ENCODE measurements around the gene RNGTT. TPM values are rescaled to one million over a fixed set of nuclear protein-coding genes. Genes with fewer than 3 reads are reported as not detected.
"Not testable (repeated sequence)": the region's sequence is repeated elsewhere in the genome, so short reads cannot be mapped to it uniquely, and the experiment has no call there.

The RNGTT gene
- total RNA-seq, 1 donor from 2014 or later = 28.4 TPM

DNA sequence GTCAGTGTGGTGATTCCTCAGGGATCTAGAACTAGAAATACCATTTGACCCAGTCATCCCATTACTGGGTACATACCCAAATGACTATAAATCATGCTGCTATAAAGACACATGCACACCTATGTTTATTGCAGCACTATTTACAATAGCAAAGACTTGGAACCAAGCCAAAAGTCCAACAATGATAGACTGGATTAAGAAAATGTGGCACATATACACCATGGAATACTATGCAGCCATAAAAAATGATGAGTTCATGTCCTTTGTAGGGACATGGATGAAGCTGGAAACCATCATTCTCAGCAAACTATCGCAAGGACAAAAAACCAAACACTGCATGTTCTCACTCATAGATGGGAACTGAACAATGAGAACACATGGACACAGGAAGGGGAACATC, 247.0 kb downstream of the RNGTT start:
- not testable (repeated sequence) for DNase-seq

- DNase-seq = no peak
Observed at GRCh38 chr6:88712243-88712936, 251.0 kb downstream of the RNGTT start.

DNA sequence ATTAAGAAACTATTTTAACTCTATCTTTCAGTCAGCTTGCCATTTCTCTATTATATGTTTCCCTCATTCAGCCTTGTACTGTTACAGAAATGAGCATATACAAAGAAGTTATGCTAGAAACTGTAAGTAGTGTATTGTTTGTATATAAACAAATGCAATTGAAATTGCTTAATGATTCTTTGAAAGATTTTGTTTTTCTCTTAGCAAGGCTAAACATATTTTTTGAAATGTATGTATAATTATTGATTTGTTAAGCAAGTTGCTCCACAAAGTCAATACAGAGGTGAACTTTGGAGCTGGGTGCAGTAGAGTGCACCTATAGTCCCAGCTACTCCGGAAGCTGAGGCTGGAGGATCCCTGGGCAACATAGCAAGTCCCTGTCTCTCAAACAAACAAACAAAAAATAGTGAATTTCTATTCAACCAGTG, 253.6 kb downstream of the RNGTT start:
- DNase-seq = no peak

DNA sequence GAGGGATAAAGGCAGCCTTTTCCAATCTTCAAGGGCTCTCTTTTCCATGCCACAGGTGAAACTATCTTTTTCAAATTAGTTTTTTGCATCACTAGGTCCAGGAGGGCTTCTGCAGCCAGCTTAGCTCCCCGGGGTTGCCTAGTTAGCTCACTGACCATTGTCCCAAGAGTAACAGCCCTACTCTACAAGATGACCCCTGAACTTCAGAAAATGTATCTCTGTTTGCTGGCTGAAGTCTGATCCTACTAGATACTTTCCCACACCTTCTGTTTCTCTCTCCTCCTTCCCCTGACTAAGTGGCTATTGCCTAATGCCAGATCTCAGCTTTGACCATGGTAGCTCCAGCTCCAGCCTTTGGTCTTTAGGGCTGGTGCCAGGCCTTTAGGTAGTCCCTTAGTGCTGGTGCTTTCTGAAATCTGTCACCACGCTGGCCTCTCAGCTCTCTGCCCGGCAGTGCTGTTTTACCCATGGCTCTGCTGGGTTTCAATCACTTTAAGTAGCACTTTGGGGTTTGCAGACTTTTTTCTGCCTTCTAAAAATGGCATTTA, 255.1 kb downstream of the RNGTT start:
- DNase-seq = no peak

GRCh38 chr6:88705601-88706000, 257.8 kb downstream of the RNGTT start:
- DNase-seq = no peak

- no peak for DNase-seq
Observed at GRCh38 chr6:88704980-88705379, 258.4 kb downstream of the RNGTT start.

DNA sequence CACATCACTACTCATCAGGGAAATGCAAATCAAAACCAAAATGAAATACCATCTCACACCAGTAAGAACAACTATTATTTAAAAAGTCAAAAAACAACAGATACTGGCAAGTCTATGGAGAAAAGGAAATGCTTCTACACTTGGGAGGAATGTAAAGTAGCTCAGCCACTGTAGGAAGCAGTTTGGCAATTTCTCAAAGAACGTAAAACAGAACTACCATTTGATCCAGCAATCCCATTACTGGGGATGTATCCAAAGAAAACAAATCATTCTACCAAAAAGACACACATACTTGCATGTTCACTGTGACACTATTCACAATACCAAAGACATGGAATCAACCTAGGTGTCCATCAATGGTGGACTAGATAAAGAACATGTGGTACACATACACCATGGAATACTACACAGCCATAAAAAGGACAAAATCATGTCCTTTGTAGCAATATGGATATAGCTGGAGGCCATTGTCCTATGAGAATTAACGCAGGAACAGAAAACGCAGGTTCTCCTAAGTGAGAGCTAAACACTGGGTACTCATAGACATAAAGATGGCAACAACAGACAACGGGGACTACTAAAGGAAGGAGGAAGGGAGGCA, 260.4 kb downstream of the RNGTT start:
- DNase-seq = no peak

GRCh38 chr6:88698661-88699060, 264.8 kb downstream of the RNGTT start:
- DNase-seq = no peak

DNA sequence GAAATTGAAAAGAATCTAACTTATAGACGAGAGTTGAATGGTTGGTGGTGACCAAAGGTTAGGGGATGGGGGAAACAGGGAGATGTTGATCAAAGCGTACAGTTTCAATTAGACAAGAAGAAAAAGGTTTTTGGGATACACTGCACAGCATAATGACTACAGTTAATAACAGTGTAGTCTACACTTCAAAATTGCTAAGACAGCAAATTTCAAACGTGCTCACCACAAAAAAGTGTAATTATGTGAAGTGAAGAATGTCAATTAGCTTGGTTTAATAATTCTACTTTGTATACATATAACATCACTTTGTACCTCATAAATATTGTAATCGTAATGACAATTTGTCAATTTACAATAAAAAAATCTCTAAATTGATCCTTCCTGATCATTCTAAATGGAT, 267.5 kb downstream of the RNGTT start:
- no peak for DNase-seq

GRCh38 chr6:88683734-88684133, 279.7 kb downstream of the RNGTT start:
- no peak for DNase-seq

DNA sequence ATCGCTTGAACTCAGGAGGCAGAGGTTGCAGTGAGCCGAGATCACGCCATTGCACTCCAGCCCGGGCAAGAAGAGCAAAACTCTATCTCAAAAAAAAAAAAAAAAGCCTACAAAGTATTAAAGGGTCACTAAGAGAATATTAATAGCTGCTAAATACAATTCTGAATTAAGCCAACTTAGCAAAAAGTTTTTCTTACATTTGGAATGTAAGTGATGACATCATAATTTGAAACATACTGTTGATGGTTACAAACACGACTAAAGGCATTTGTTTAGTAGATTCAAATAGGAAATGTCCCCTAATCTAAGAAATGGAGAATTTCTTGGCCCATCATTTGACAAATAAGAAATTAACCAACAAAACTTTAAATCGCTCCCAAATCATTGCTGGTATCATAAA, 282.8 kb downstream of the RNGTT start:
- no peak for DNase-seq

- no peak for DNase-seq
Observed at GRCh38 chr6:88679841-88680240, 283.6 kb downstream of the RNGTT start.

GRCh38 chr6:88677356-88677755, 286.1 kb downstream of the RNGTT start:
- no peak for DNase-seq

- no peak for DNase-seq
Observed at GRCh38 chr6:88671624-88672023, 291.8 kb downstream of the RNGTT start.

DNA sequence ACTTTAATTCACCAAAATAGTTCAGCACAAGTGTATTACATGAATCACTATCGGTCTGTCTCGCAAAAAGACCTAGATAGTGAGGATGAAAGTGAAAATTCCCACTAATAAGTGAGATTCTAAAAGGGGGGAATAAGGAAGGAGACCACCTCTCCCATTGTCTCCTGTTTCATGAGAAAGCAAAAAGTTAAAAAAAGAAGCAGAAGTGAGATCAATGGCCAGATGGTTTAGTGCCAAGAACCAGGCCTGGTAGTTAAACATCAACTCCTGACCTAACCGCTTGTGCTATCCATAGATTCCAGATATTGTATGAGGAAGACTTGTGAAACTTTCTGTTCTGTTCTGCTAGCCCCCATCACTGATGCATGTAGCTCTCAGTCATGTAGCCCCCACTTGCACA, 293.0 kb downstream of the RNGTT start:
- no peak for DNase-seq

- no peak for DNase-seq
Observed at GRCh38 chr6:88669475-88669874, 293.9 kb downstream of the RNGTT start.

GRCh38 chr6:88666901-88667300, 296.5 kb downstream of the RNGTT start:
- no peak for DNase-seq

DNA sequence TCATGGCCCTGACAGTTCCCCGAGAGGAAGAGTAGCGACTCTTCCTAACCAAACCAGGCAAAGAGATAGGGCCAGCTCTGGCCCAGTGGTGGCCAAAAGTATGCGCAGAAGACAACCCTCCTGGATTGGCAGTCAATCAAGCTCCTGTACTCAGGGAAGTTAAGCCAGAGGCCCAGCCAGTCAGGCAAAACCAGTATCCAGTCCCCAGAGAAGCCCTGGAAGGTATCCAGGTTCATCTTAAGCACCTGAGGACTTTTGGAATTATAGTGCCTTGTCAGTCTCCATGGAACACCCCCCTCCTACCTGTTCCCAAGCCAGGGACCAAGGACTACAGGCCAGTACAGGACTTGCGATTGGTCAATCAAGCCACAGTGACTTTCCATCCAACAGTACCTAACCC, 298.3 kb downstream of the RNGTT start:
- DNase-seq = no peak

- no peak for DNase-seq
Observed at GRCh38 chr6:88663801-88664200, 299.6 kb downstream of the RNGTT start.

DNA sequence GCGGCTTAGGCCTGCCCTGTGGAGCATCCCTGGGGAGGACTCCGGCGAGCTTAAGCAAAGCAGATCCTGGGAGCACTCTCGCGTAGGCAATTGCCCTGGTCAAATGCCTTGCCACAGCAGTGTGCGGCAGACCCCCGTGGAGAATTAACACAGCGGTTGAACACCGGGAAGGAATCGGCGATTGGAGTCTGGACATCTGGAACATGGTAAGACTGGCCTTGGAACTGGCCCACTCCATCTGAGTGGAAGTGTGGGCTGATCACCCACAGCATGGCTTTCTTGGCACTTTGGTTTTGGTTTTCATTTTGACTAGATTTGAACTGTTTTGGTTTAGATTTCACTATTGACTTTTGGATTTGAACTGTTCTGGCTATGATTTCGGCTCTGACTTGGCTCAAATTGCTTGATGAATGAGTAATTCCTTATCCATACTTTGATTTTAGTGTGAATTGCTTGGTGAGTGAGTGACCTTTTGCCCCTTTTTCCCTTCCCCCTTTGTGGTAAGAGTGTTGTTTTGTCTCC, 300.7 kb downstream of the RNGTT start:
- no peak for DNase-seq

GRCh38 chr6:88662163-88662580, 301.2 kb downstream of the RNGTT start:
- DNase-seq = no peak

DNA sequence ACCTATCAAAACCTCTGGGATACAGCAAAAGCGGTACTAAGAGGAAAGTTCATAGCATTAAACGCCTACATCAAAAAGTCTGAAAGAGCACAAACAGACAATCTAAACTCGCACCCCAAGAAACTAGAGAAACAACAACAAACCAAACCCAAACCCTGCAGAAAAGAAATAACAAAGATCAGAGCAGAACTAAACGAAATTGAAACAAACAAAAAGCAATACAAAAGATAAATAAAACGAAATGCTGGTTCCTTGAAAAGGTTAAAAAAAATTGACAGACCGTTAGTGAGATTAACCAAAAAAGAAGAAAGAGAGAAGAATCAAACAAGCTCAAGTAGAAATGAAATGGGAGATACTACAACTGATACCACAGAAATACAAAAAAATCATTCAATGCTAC, 302.3 kb downstream of the RNGTT start:
- no peak for DNase-seq

DNA sequence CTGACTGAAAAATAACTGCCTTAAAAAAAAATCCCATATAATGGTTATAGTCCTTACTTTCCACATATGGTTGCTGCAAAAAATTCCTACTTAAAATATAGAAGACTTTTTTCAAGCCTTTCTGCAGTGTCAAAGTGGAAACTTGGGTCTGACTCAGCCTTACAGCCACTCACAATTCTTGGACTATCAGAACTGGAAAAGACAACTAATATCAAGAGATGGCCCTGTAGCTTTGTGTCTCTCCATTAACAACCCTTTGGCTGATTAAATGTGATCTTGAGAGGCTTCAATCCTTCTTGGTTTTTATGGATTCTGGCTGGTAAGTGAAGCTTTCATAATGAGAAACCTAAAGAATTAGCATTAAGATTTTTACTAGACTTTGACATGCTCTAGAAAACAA, 307.8 kb downstream of the RNGTT start:
- DNase-seq = no peak

DNA sequence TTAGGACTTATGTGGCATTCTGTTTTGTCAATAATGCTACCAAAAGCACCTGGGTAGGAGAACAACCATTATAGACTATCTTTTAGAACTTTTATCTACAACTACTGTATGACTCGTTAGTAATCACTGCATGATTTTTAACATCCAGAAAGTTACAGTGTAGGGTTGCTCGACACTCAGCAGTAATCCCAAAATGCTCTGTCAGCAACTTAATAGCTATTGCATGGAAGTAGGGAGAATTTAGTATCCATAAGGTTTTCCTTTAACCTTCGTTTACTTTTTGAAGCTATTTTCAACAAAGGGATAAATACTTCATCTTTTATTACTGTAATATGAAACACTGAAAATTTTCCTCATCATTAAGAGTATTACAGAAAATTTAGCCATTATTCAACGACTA, 309.5 kb downstream of the RNGTT start:
- no peak for DNase-seq
